ENCODE results near the gene PTPRQ. TPM values are rescaled to one million over a fixed set of nuclear protein-coding genes. Genes with fewer than 3 reads are reported as not detected.

The PTPRQ gene
- total RNA-seq, 1 donor from 2014 or later, result not detected

GRCh38 chr12:80627782-80628181 lies 183.7 kb downstream of the PTPRQ start:
- Mint-ChIP-seq H3K9me3 (no peaks in the 10 kb centered on the region), H3K27me3 (no peaks in the 10 kb centered on the region), H3K4me1 (no peaks in the 10 kb centered on the region), H3K27ac (no peak overlapping the region), H3K4me3 (no peak overlapping the region), H3K36me3 (ENCODE audit: low read depth) (no peaks in the 10 kb centered on the region)
- ChIA-PET POLR2A (no interaction called here), CTCF (no interaction called here)
- ATAC-seq (ENCODE audit: low read depth) (no peak), DNase-seq (no peak)
- TF ChIP-seq CTCF (IDR thresholded peaks at IDR 0.05), result no peak
- intact Hi-C loops (cut with micrococcal nuclease), result no loop called here

- H3K9me3 Mint-ChIP-seq, result no peaks in the 10 kb centered on the region
- H3K36me3 Mint-ChIP-seq (ENCODE audit: low read depth), result no peaks in the 10 kb centered on the region
- no peaks in the 10 kb centered on the region for H3K4me1 Mint-ChIP-seq
- ATAC-seq (ENCODE audit: low read depth) (no peak), DNase-seq (no peak)
- intact Hi-C loops (cut with micrococcal nuclease), result no loop called here
- ChIA-PET POLR2A (no interaction called here), CTCF (no interaction called here)
- no peak overlapping the region for H3K27ac Mint-ChIP-seq
- TF ChIP-seq CTCF (IDR thresholded peaks at IDR 0.05), result no peak
- H3K4me3 Mint-ChIP-seq, result no peak overlapping the region
- no peaks in the 10 kb centered on the region for H3K27me3 Mint-ChIP-seq
Measured at GRCh38 chr12:80632835-80633234, 188.8 kb downstream of the PTPRQ start.

- ATAC-seq (ENCODE audit: low read depth), result no peak
Measured at GRCh38 chr12:80634903-80635302, 190.9 kb downstream of the PTPRQ start.

GRCh38 chr12:80636832-80637231 lies 192.8 kb downstream of the PTPRQ start:
- intact Hi-C loops (cut with micrococcal nuclease), result no loop called here
- H3K4me1 Mint-ChIP-seq, result no peaks in the 10 kb centered on the region
- ChIA-PET CTCF (no interaction called here), POLR2A (no interaction called here)
- DNase-seq, result no peak
- H3K27me3 Mint-ChIP-seq, result no peaks in the 10 kb centered on the region
- no peaks in the 10 kb centered on the region for H3K9me3 Mint-ChIP-seq
- no peak for TF ChIP-seq CTCF (IDR thresholded peaks at IDR 0.05)
- H3K27ac Mint-ChIP-seq, result no peak overlapping the region
- no peak overlapping the region for H3K4me3 Mint-ChIP-seq
- H3K36me3 Mint-ChIP-seq (ENCODE audit: low read depth), result no peaks in the 10 kb centered on the region
- ATAC-seq (ENCODE audit: low read depth), result no peak

More at GRCh38 chr12:80634903-80635302, 190.9 kb downstream of the PTPRQ start:
- H3K4me1 Mint-ChIP-seq, result no peaks in the 10 kb centered on the region
- no peaks in the 10 kb centered on the region for H3K36me3 Mint-ChIP-seq (ENCODE audit: low read depth)
- H3K9me3 Mint-ChIP-seq, result no peaks in the 10 kb centered on the region
- no peak overlapping the region for H3K27ac Mint-ChIP-seq
- DNase-seq, result no peak
- H3K27me3 Mint-ChIP-seq, result no peaks in the 10 kb centered on the region
- CTCF ChIA-PET, result no interaction called here
- no peak for TF ChIP-seq CTCF (IDR thresholded peaks at IDR 0.05)
- no peak overlapping the region for H3K4me3 Mint-ChIP-seq
- POLR2A ChIA-PET, result no interaction called here
- intact Hi-C loops (cut with micrococcal nuclease), result no loop called here

GRCh38 chr12:80641936-80642335 lies 197.9 kb downstream of the PTPRQ start:
- DNase-seq (no peak), ATAC-seq (ENCODE audit: low read depth) (no peak)
- intact Hi-C loops (cut with micrococcal nuclease), result no loop called here
- Mint-ChIP-seq H3K4me3 (no peak overlapping the region), H3K27ac (no peak overlapping the region), H3K27me3 (no peaks in the 10 kb centered on the region), H3K9me3 (no peaks in the 10 kb centered on the region), H3K4me1 (no peaks in the 10 kb centered on the region), H3K36me3 (ENCODE audit: low read depth) (no peaks in the 10 kb centered on the region)
- ChIA-PET POLR2A (no interaction called here), CTCF (no interaction called here)
- no peak for TF ChIP-seq CTCF (IDR thresholded peaks at IDR 0.05)

Measured in activated B cell treated with CpG ODN at 0.5 μM for 24 hours (primary cell).